BLaER1 treated with 17β-estradiol and CSF1 and Interleukin-3, amounts not matched to agents 10 nM and 100 nM (cell line): Measurements from ENCODE around the gene HS3ST4.

Experiments used
- H3K27ac ChIP-seq, 11 experiments: shearing (Covaris generic); formaldehyde crosslinking; 2 replicates each; pipeline ENCODE4 v1.8.1; 2022
- H3K27me3 ChIP-seq, 11 experiments: shearing (Covaris generic); formaldehyde crosslinking; 2 replicates each; pipeline ENCODE4 v1.8.1; 2022
- H3K36me3 ChIP-seq, 11 experiments: shearing (Covaris generic); formaldehyde crosslinking; 2 replicates each; pipeline ENCODE4 v1.8.1; 2022
- H3K4me1 ChIP-seq, 10 experiments: shearing (Covaris generic); formaldehyde crosslinking; 2 replicates each; pipeline ENCODE4 v1.8.1; 2022
- H3K4me2 ChIP-seq, 11 experiments: shearing (Covaris generic); formaldehyde crosslinking; 2 replicates each; pipeline ENCODE4 v1.8.1; 2022
- H3K4me3 ChIP-seq, 10 experiments: shearing (Covaris generic); formaldehyde crosslinking; 2 replicates each; pipeline ENCODE4 v1.8.1; 2022
- H3K9ac ChIP-seq, 11 experiments: shearing (Covaris generic); formaldehyde crosslinking; 2 replicates each; pipeline ENCODE4 v1.8.1; 2022
- H3K9me3 ChIP-seq, 11 experiments: shearing (Covaris generic); formaldehyde crosslinking; replicated peaks in 1 of 11; 2 replicates each; pipeline ENCODE4 v1.8.1; 2022
- H4K20me1 ChIP-seq, 11 experiments: shearing (Covaris generic); formaldehyde crosslinking; 2 replicates each; pipeline ENCODE4 v1.8.1; 2022
- Cebpa-rat ChIP-seq, 11 experiments: shearing (Covaris generic); IDR thresholded peaks; 2 replicates each; pipeline ENCODE4 v1.8.1; 2022

Gene HS3ST4

GRCh38 chr16:26134588-26134987 lies 442.8 kb downstream of the HS3ST4 start:
- Histone ChIP-seq H3K4me3 (no peak overlapping the region), H3K4me1 (no peaks in the 10 kb centered on the region), H3K27ac (no peak overlapping the region), H3K27me3 (no peaks in the 10 kb centered on the region), H3K9ac (no peak overlapping the region), H3K9me3 (no peaks in the 10 kb centered on the region), H3K4me2 (no peak overlapping the region), H3K36me3 (no peaks in the 10 kb centered on the region), H4K20me1 (no peaks in the 10 kb centered on the region)
- TF ChIP-seq Cebpa-rat (IDR thresholded peaks at IDR 0.05), result no peak

GRCh38 chr16:26137956-26138355 lies 446.2 kb downstream of the HS3ST4 start:
- no peak for TF ChIP-seq Cebpa-rat (IDR thresholded peaks at IDR 0.05)
- Histone ChIP-seq H3K27ac (no peak overlapping the region), H3K9ac (no peak overlapping the region), H3K9me3 (no peaks in the 10 kb centered on the region), H3K4me2 (no peak overlapping the region), H3K4me1 (no peaks in the 10 kb centered on the region), H4K20me1 (no peaks in the 10 kb centered on the region), H3K27me3 (no peaks in the 10 kb centered on the region), H3K4me3 (no peak overlapping the region), H3K36me3 (no peaks in the 10 kb centered on the region)

GRCh38 chr16:26139091-26139490 lies 447.3 kb downstream of the HS3ST4 start:
- Histone ChIP-seq H3K9ac (no peak overlapping the region), H3K4me2 (no peak overlapping the region), H3K9me3 (no peaks in the 10 kb centered on the region), H3K4me3 (no peak overlapping the region), H3K27ac (no peak overlapping the region), H4K20me1 (no peaks in the 10 kb centered on the region), H3K36me3 (no peaks in the 10 kb centered on the region), H3K27me3 (no peaks in the 10 kb centered on the region), H3K4me1 (no peaks in the 10 kb centered on the region)
- TF ChIP-seq Cebpa-rat (IDR thresholded peaks at IDR 0.05), result no peak

- Histone ChIP-seq H3K9ac (no peak overlapping the region), H4K20me1 (no peaks in the 10 kb centered on the region), H3K4me3 (no peak overlapping the region), H3K4me1 (no peaks in the 10 kb centered on the region), H3K4me2 (no peak overlapping the region), H3K36me3 (no peaks in the 10 kb centered on the region), H3K27ac (no peak overlapping the region), H3K9me3 (no peaks in the 10 kb centered on the region), H3K27me3 (no peaks in the 10 kb centered on the region)
- no peak for TF ChIP-seq Cebpa-rat (IDR thresholded peaks at IDR 0.05)
Measured at GRCh38 chr16:26139884-26140283, 448.1 kb downstream of the HS3ST4 start.

- no peak overlapping the region for H3K4me2 ChIP-seq
Measured at GRCh38 chr16:26149364-26150190, 457.8 kb downstream of the HS3ST4 start.

GRCh38 chr16:26155221-26155620 lies 463.5 kb downstream of the HS3ST4 start:
- TF ChIP-seq Cebpa-rat (IDR thresholded peaks at IDR 0.05), result no peak
- no peaks in the 10 kb centered on the region for H4K20me1 ChIP-seq
- no peak overlapping the region for H3K4me2 ChIP-seq
- H3K4me3 ChIP-seq, result no peak overlapping the region
- no peaks in the 10 kb centered on the region for H3K36me3 ChIP-seq
- peaks cover 12 to 24% (median 19%) of the 10 kb centered on the region in 10 experiments; a peak in 19 of 20 replicates for H3K4me1 ChIP-seq
- peaks cover 5 to 14% (median 7%) of the 10 kb centered on the region in 11 experiments; a peak in 18 of 22 replicates for H3K9me3 ChIP-seq
- H3K27ac ChIP-seq, result 0 out of 22 replicates have a peak overlapping the region, but pooled peaks of 1 of the 11 experiments have one; percentile 18
- H3K9ac ChIP-seq, result no peak overlapping the region
- H3K27me3 ChIP-seq, result no peaks in the 10 kb centered on the region

More at GRCh38 chr16:26149364-26150190, 457.8 kb downstream of the HS3ST4 start:
- H3K4me1 ChIP-seq, result no peaks in the 10 kb centered on the region
- no peaks in the 10 kb centered on the region for H3K9me3 ChIP-seq
- H3K36me3 ChIP-seq, result no peaks in the 10 kb centered on the region
- H3K9ac ChIP-seq, result no peak overlapping the region
- TF ChIP-seq Cebpa-rat (IDR thresholded peaks at IDR 0.05), result no peak
- no peak overlapping the region for H3K27ac ChIP-seq
- no peak overlapping the region for H3K4me3 ChIP-seq
- no peaks in the 10 kb centered on the region for H4K20me1 ChIP-seq
- H3K27me3 ChIP-seq, result no peaks in the 10 kb centered on the region

GRCh38 chr16:26157319-26157718 lies 465.6 kb downstream of the HS3ST4 start:
- Histone ChIP-seq H4K20me1 (no peaks in the 10 kb centered on the region), H3K36me3 (no peaks in the 10 kb centered on the region), H3K4me2 (peak overlapping the region in 2 of 11 experiments; percentile 75; a peak in 4 of 22 replicates), H3K4me3 (no peak overlapping the region), H3K4me1 (peaks cover 12 to 24% (median 19%) of the 10 kb centered on the region in 10 experiments; a peak in 19 of 20 replicates), H3K27me3 (no peaks in the 10 kb centered on the region), H3K9ac (0 out of 22 replicates have a peak overlapping the region, but pooled peaks of 1 of the 11 experiments have one; percentile 67), H3K9me3 (peaks cover 7 to 29% (median 15%) of the 10 kb centered on the region in 11 experiments; a peak in 19 of 22 replicates), H3K27ac (peak overlapping the region in 9 of 11 experiments; percentile 63 to 87 (median 81); a peak in 16 of 22 replicates)
- TF ChIP-seq Cebpa-rat (IDR thresholded peaks at IDR 0.05), result no peak

GRCh38 chr16:26158142-26158759 lies 466.5 kb downstream of the HS3ST4 start:
- peak overlapping the region in 1 of 10 experiments; percentile 12; a peak in 1 of 20 replicates for H3K4me3 ChIP-seq
- H4K20me1 ChIP-seq, result no peaks in the 10 kb centered on the region
- peak overlapping the region in 9 of 11 experiments; percentile 12 to 67 (median 57); a peak in 15 of 22 replicates for H3K9ac ChIP-seq
- peak in 9 of 11 experiments; percentile 49 to 88 (median 75); a peak in 14 of 22 replicates for TF ChIP-seq Cebpa-rat (IDR thresholded peaks at IDR 0.05)
- peak overlapping the region; percentile 24 to 83 (median 63) for H3K4me2 ChIP-seq
- H3K9me3 ChIP-seq, result peaks cover 7 to 31% (median 15%) of the 10 kb centered on the region in 11 experiments; a peak in 19 of 22 replicates
- peaks cover 12 to 24% (median 19%) of the 10 kb centered on the region in 10 experiments; a peak in 19 of 20 replicates for H3K4me1 ChIP-seq
- H3K27me3 ChIP-seq, result no peaks in the 10 kb centered on the region
- H3K27ac ChIP-seq, result peak overlapping the region in 9 of 11 experiments; percentile 63 to 87 (median 81); a peak in 18 of 22 replicates
- H3K36me3 ChIP-seq, result no peaks in the 10 kb centered on the region
